HepG2 (cell line): ENCODE results near the gene NFKBIZ. TPM values are rescaled to one million over a fixed set of nuclear protein-coding genes. Genes with fewer than 3 reads are reported as not detected.
A peak's percentile ranks its signal among the peaks of the same experiment; 100 is the strongest.

Experiments
- ATAC-seq: fragments of 200-7000 bp; cut with Tn5 transposase; 3 replicates; pipeline ENCODE4 v1.9.1; 2020; ENCODE audit warnings: mild to moderate bottlenecking, moderate library complexity
- BruUV-seq: library from RNA; stranded (reverse); fragments of 400-500 nt; replicated peaks from 2 replicates; lab custom pipeline; 2021; lab: Mats Ljungman, UMichigan
- CTCF ChIA-PET: fragments of 300-600 bp; formaldehyde crosslinking; extraction: SDS; loops from one replicate; lab custom pipeline; 2021; ENCODE audit warnings: low total read pairs, inconsistent platforms, low intra/inter-chr PET ratio; lab: Yijun Ruan, JAX
- POLR2A ChIA-PET: fragments of 350-600 bp; sonication (Branson Sonifier 250); formaldehyde crosslinking; loops from one replicate; lab custom pipeline; 2020; ENCODE audit warnings: antibody characterized with exemption, inconsistent platforms; lab: Yijun Ruan, JAX
- DNase-seq: peaks from one replicate; pipeline ENCODE4 v3.0.0-alpha.2; 2015; ENCODE audit warnings: low spot score
- FAIRE-seq: peaks from 3 replicates; lab custom pipeline; 2011; peaks lifted over from hg19 to GRCh38; lab: Jason Lieb, UNC
- H2AFZ ChIP-seq: one replicate; pipeline ENCODE4 v1.6.1; 2011; ENCODE audit warnings: low read length, inconsistent platforms
- H3K27ac ChIP-seq: fragments of 300-600 bp; 3 replicates; pipeline ENCODE4 v1.8.0; 2011; ENCODE audit warnings: mixed run types, mild to moderate bottlenecking, mixed read lengths, low read length, inconsistent platforms; ENCODE audit not compliant: insufficient read depth; ENCODE audit errors: extremely low read length
- H3K27me3 ChIP-seq, 2 experiments: fragments of 200-600 bp in 1 of 2; 2 replicates in 1 of 2; 3 replicates in 1 of 2; pipeline versions ENCODE4 v1.6.0 to v1.8.0; 2011; ENCODE audit warnings: low read length in 2 of 2, mild to moderate bottlenecking in 2 of 2, moderate library complexity in 2 of 2, inconsistent platforms in 1 of 2; ENCODE audit not compliant: insufficient read depth in 2 of 2, control insufficient read depth in 1 of 2
- H3K36me3 ChIP-seq, 2 experiments: fragments of 200-600 bp in 1 of 2; replicated peaks in 1 of 2; 2 replicates in 1 of 2; 3 replicates in 1 of 2; pipeline versions ENCODE4 v1.5.1 to v1.8.0; 2011; ENCODE audit warnings: low read length in 2 of 2, inconsistent platforms in 1 of 2; ENCODE audit not compliant: insufficient read depth in 2 of 2, control insufficient read depth in 1 of 2
- H3K4me1 ChIP-seq: 2 replicates; pipeline ENCODE4 v1.5.1; 2012; ENCODE audit warnings: low read length, inconsistent platforms; ENCODE audit not compliant: insufficient read depth
- H3K4me2 ChIP-seq: 2 replicates; pipeline ENCODE4 v1.6.0; 2011; ENCODE audit warnings: low read depth, low read length, inconsistent platforms
- H3K4me3 ChIP-seq, 3 experiments: fragments of 200-600 bp in 1 of 3; sonication (generic), shearing (Covaris generic) in 1 of 3; replicated peaks in 1 of 3; 2 replicates each; pipeline ENCODE4 v1.5.1; 2011 to 2016; ENCODE audit warnings: low read length in 3 of 3, inconsistent platforms in 2 of 3, low read depth in 2 of 3, mild to moderate bottlenecking in 2 of 3, control low read depth in 1 of 3, mixed read lengths in 1 of 3; ENCODE audit not compliant: insufficient read depth in 1 of 3
- H3K79me2 ChIP-seq: one replicate; pipeline ENCODE4 v1.6.1; 2011; ENCODE audit warnings: low read length, inconsistent platforms; ENCODE audit not compliant: insufficient read depth
- H3K9ac ChIP-seq: 2 replicates; pipeline ENCODE4 v1.6.0; 2011; ENCODE audit warnings: mild to moderate bottlenecking, low read depth, low read length, inconsistent platforms; ENCODE audit not compliant: insufficient read depth
- H3K9me3 ChIP-seq: 2 replicates; pipeline ENCODE4 v1.5.1; 2012; ENCODE audit warnings: mild to moderate bottlenecking, low read length
- H4K20me1 ChIP-seq: 2 replicates; pipeline ENCODE4 v1.6.0; 2011; ENCODE audit warnings: inconsistent platforms, mild to moderate bottlenecking, low read length, moderate library complexity; ENCODE audit not compliant: insufficient read depth
- BORCS8-MEF2B ChIP-seq: sonication (generic); formaldehyde crosslinking; IDR thresholded peaks from 2 replicates; pipeline ENCODE4 v1.8.0; 2022; ENCODE audit warnings: mild to moderate bottlenecking, missing genetic modification reagents
- CBX2 ChIP-seq, 2 experiments: fragments of 200-600 bp in 1 of 2; sonication (generic); formaldehyde crosslinking in 1 of 2; IDR thresholded peaks; 2 replicates each; pipeline versions ENCODE4 v1.7.0 to v1.8.1; 2018 to 2022; ENCODE audit warnings: low read depth in 2 of 2, low read length in 1 of 2, mild to moderate bottlenecking in 1 of 2, missing genetic modification reagents in 1 of 2
- CEBPB ChIP-seq: IDR thresholded peaks from 2 replicates; pipeline ENCODE4 v1.6.1; 2011; ENCODE audit warnings: low read depth, low read length, improper control_type of control experiment, borderline replicate concordance
- HDAC1 ChIP-seq: sonication (generic); formaldehyde crosslinking; IDR thresholded peaks from 2 replicates; pipeline ENCODE4 v1.5.1; 2020; ENCODE audit warnings: mild to moderate bottlenecking, missing genetic modification reagents
- MATR3 ChIP-seq: sonication (generic); formaldehyde crosslinking; IDR thresholded peaks from 2 replicates; pipeline ENCODE4 v1.4.0; 2020; ENCODE audit warnings: missing genetic modification reagents
- THAP11 ChIP-seq: IDR thresholded peaks from 2 replicates; pipeline ENCODE4 v1.6.1; 2016; ENCODE audit warnings: missing biosample characterization, missing genetic modification reagents
- ZFP62 ChIP-seq: sonication (generic); formaldehyde crosslinking; IDR thresholded peaks from 2 replicates; pipeline ENCODE4 v1.4.0; 2020; ENCODE audit warnings: missing genetic modification reagents
- ZNF747 ChIP-seq: sonication (generic); formaldehyde crosslinking; IDR thresholded peaks from 2 replicates; pipeline ENCODE4 v1.8.1; 2023; ENCODE audit warnings: missing genetic modification reagents, mild to moderate bottlenecking, borderline replicate concordance
- WGBS: methylation state at CpG from one replicate; pipeline ENCODE4 v1.1.6; 2017; ENCODE audit warnings: low lambda C conversion rate; 5-methylcytosine and 5-hydroxymethylcytosine counted together
- in situ Hi-C: cut with HindIII; loops from 2 replicates; pipeline ENCODE4 v1.10.0; 2017; ENCODE audit warnings: low pct_unique_long_range_greater_than_20kb; ENCODE audit not compliant: extremely low pct_ligation_motif_present
- intact Hi-C: fragments of 100-400 bp; cut with micrococcal nuclease; formaldehyde crosslinking; loops from one replicate; pipeline ENCODE4 v1.10.0; 2022; ENCODE audit not compliant: unreplicated experiment
- polyA plus RNA-seq, 8 experiments: library from polyadenylated mRNA; depleted of rRNA in 3 of 8; stranded (reverse) in 7 of 8; unstranded in 1 of 8; fragments of >200 nt; fragmentation: Illumina TruSeq in 4 of 8; extraction: Trizol in 4 of 8; gene quantifications; 2 replicates each; pipeline versions ENCODE4 v1.2.1 to v1.2.3, GENCODE V29; 2011 to 2016; ENCODE audit warnings: low read depth in 4 of 8, missing spikeins in 1 of 8, mixed read lengths in 1 of 8; ENCODE audit not compliant: insufficient read depth in 1 of 8
- total RNA-seq, 5 experiments: library from RNA; depleted of rRNA; stranded (reverse); fragments of >200 nt; fragmentation: Illumina TruSeq; extraction: Trizol; gene quantifications; 2 replicates each; pipeline ENCODE4 v1.2.3, GENCODE V29; 2016; ENCODE audit warnings: low read depth in 1 of 5
- TF ChIP-seq, protein P1 (sequence below): fragments of 450-650 bp; IDR thresholded peaks from 2 replicates; pipeline ENCODE4 v1.6.1; 2017; ENCODE audit warnings: mild to moderate bottlenecking
- TF ChIP-seq, protein P2 (sequence below): IDR thresholded peaks from 2 replicates; pipeline ENCODE4 v1.6.1; 2016; ENCODE audit warnings: low read depth
- TF ChIP-seq, protein P3 (sequence below): IDR thresholded peaks from 2 replicates; pipeline ENCODE4 v1.6.1; 2016; ENCODE audit warnings: low read depth, borderline replicate concordance

NFKBIZ gene
- total and polyA plus RNA-seq, 2 of the 13 experiments (the other 11 are each of a cell fraction or from before 2014, with no cell fraction given): 25.9 to 60.6 TPM

DNA sequence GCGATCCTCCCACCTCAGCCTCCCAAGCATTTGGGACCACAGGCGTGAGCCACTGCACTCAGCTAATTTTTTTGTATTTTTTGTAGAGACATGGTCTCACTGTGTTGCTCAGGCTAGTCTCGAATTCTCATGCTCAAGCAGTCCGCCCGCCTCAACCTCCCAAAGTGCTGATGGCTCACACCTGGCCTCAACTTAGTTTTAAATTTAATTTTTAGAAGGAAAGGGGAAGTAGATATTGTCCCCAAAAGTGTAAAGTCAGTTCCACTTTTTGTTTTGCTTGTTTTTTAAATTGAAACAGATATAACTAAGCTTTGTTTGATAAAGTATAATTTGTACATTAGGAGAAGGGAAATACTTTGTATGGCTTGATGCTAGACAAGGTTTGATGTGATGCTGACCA is 31.3 kb upstream of the NFKBIZ start:
- Histone ChIP-seq H3K9me3 (no peaks in the 10 kb centered on the region), H3K4me3 (no peak overlapping the region), H3K27me3 (no peaks in the 10 kb centered on the region), H2AFZ (no peak overlapping the region), H3K27ac (no peak overlapping the region), H3K36me3 (no peaks in the 10 kb centered on the region; a peak in 1 of 5 replicates), H4K20me1 (no peaks in the 10 kb centered on the region), H3K9ac (no peak overlapping the region), H3K4me1 (peaks cover 18% of the 10 kb centered on the region), H3K4me2 (no peak overlapping the region), H3K79me2 (no peaks in the 10 kb centered on the region)
- 98% methylated on average over 5 of the region's 5 CpGs for WGBS
- ATAC-seq (no peak), FAIRE-seq (no peak), DNase-seq (no peak)
- in situ Hi-C loops: no loop called here
- CTCF ChIA-PET: no interaction called here
- POLR2A ChIA-PET: interaction anchor here (1.6 kb wide), 1 partner anchor 31 kb away, joined by 3 read pairs; the partner anchor contains the start of gene NFKBIZ
- BruUV-seq: no TSS peak
- TF ChIP-seq THAP11 (no peak), ZNF747 (CRISPR knock-in tag) (no peak)
- intact Hi-C loops: no loop called here

DNA sequence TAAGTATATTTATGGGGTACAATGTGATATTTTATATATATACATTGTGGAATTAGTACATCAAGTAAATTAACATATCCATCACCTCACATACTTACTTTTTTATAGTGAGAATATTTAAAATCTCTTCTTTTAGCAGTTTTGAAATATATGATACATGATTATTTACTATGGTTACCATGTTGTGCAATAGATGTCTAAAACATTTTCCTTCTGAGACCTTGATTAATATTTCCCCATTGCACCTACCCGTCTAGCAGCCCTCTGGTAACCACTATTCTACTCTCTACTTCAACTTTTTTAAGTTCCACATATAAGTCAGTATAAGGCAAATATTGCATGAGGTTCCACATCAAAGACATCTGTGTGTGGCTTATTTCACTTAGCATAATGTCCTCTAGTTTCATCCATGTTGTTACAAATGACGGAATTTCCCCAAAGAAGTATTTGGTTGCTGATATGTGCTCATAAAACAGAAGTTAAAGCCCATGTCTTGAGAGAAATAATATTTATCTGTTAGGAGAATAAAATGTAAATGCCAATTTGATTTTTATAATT is 29.6 kb upstream of the NFKBIZ start:
- Histone ChIP-seq H3K4me3 (no peak overlapping the region), H3K4me2 (no peak overlapping the region)
- BruUV-seq: no TSS peak
- no peak for ATAC-seq
- TF ChIP-seq BORCS8-MEF2B (CRISPR knock-in tag) (no peak), ZFP62 (no peak), MATR3 (CRISPR knock-in tag) (no peak), CEBPB (0 out of 2 replicates have a peak, but pooled peaks have one; percentile 47), HDAC1 (no peak), CBX2 (IDR thresholded peaks at IDR 0.05; ENCODE audit: low read depth, low read length) (no peak), CBX2 (CRISPR knock-in tag; IDR thresholded peaks at IDR 0.05; ENCODE audit: low read depth) (no peak)
- TF ChIP-seq, protein P1, sequence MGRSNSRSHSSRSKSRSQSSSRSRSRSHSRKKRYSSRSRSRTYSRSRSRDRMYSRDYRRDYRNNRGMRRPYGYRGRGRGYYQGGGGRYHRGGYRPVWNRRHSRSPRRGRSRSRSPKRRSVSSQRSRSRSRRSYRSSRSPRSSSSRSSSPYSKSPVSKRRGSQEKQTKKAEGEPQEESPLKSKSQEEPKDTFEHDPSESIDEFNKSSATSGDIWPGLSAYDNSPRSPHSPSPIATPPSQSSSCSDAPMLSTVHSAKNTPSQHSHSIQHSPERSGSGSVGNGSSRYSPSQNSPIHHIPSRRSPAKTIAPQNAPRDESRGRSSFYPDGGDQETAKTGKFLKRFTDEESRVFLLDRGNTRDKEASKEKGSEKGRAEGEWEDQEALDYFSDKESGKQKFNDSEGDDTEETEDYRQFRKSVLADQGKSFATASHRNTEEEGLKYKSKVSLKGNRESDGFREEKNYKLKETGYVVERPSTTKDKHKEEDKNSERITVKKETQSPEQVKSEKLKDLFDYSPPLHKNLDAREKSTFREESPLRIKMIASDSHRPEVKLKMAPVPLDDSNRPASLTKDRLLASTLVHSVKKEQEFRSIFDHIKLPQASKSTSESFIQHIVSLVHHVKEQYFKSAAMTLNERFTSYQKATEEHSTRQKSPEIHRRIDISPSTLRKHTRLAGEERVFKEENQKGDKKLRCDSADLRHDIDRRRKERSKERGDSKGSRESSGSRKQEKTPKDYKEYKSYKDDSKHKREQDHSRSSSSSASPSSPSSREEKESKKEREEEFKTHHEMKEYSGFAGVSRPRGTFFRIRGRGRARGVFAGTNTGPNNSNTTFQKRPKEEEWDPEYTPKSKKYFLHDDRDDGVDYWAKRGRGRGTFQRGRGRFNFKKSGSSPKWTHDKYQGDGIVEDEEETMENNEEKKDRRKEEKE: no peak
- TF ChIP-seq, protein P2, sequence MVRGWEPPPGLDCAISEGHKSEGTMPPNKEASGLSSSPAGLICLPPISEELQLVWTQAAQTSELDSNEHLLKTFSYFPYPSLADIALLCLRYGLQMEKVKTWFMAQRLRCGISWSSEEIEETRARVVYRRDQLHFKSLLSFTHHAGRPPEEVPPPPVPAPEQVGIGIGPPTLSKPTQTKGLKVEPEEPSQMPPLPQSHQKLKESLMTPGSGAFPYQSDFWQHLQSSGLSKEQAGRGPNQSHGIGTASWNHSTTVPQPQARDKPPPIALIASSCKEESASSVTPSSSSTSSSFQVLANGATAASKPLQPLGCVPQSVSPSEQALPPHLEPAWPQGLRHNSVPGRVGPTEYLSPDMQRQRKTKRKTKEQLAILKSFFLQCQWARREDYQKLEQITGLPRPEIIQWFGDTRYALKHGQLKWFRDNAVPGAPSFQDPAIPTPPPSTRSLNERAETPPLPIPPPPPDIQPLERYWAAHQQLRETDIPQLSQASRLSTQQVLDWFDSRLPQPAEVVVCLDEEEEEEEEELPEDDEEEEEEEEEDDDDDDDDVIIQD: no peak
- TF ChIP-seq, protein P3, sequence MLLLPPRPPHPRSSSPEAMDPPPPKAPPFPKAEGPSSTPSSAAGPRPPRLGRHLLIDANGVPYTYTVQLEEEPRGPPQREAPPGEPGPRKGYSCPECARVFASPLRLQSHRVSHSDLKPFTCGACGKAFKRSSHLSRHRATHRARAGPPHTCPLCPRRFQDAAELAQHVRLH: no peak
- TF ChIP-seq, all 625 proteins: peak for 1
- in situ Hi-C loops: no loop called here
- intact Hi-C loops: no loop called here
- 97% methylated on average over 2 of the region's 2 CpGs for WGBS
- no peak for DNase-seq
- ChIA-PET POLR2A (no interaction called here), CTCF (no interaction called here)
- H3K27me3 ChIP-seq: no peaks in the 10 kb centered on the region
- H3K79me2 ChIP-seq: no peaks in the 10 kb centered on the region
- no peak overlapping the region for H3K27ac ChIP-seq
- no peaks in the 10 kb centered on the region for H4K20me1 ChIP-seq
- peaks cover 8% of the 10 kb centered on the region for H3K4me1 ChIP-seq
- H3K9ac ChIP-seq: no peak overlapping the region
- H2AFZ ChIP-seq: no peak overlapping the region
- H3K36me3 ChIP-seq: no peaks in the 10 kb centered on the region; a peak in 1 of 5 replicates
- FAIRE-seq: no peak
- H3K9me3 ChIP-seq: no peaks in the 10 kb centered on the region
